ENCODE measurements around the gene ST3GAL6.

The ST3GAL6 gene

DNA sequence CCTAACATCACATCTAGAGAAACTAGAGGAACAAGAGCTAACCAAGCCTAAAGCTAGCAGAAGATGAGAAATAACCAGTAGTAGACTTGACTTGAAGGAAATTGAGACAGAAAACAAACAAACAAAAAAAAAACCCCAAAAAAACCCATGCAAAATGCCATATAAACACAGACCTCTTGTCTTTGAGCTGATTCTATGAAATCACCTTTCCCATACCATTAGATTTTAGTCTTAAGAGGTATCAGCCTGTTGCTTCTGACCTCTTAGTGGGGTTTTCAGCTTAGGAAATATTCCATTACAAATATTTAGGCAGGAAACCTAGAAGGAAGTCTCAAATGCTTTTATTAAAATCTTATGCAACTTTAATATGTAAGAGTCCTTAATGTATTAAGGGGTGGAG, 23.9 kb upstream of the ST3GAL6 start:
- in situ Hi-C loops (cut with HindIII; ENCODE audit: low sequenced_read_pairs) = no loop called here

- in situ Hi-C loops (cut with HindIII; ENCODE audit: low sequenced_read_pairs) = no loop called here
Measured at GRCh38 chr3:98740324-98740723, 22.8 kb upstream of the ST3GAL6 start.

DNA sequence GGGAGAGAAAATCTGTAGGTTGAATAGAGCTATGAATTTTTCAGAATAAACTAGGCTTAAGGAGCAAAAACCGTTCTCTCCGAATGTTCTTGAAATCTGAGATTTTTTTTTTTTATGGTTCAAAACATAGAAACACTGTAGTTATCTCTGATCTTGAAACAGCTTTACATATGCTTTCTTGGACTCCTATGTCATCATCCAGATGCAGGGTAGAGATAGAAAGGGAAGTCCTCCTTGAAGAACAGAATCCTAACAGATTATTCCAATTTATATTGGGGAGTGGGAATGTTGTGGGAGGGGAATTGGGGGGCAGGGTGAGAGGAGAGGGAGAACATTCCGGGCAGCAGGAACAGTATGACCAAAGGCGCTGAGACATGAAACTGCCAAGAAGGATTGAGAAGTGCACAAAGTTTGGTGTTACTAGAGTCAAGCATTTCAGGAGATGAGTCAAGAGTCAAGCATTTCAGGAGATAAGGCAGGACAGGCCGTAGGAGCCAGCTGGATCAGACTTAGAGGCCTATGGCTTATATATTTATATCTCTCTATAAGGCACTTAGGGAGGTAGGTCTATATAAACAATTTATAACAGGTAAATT, 21.9 kb upstream of the ST3GAL6 start:
- in situ Hi-C loops (cut with HindIII; ENCODE audit: low sequenced_read_pairs) = no loop called here

- in situ Hi-C loops (cut with HindIII; ENCODE audit: low sequenced_read_pairs) = no loop called here
Measured at GRCh38 chr3:98743071-98743470, 20.1 kb upstream of the ST3GAL6 start.

GRCh38 chr3:98744283-98744682, 18.9 kb upstream of the ST3GAL6 start:
- in situ Hi-C loops (cut with HindIII; ENCODE audit: low sequenced_read_pairs) = no loop called here

- in situ Hi-C loops (cut with HindIII; ENCODE audit: low sequenced_read_pairs) = loop anchor here (5.0 kb wide), 1 partner anchor 52 kb away; no protein-coding TSS in a partner anchor
Measured at GRCh38 chr3:98745718-98746117, 17.4 kb upstream of the ST3GAL6 start.

DNA sequence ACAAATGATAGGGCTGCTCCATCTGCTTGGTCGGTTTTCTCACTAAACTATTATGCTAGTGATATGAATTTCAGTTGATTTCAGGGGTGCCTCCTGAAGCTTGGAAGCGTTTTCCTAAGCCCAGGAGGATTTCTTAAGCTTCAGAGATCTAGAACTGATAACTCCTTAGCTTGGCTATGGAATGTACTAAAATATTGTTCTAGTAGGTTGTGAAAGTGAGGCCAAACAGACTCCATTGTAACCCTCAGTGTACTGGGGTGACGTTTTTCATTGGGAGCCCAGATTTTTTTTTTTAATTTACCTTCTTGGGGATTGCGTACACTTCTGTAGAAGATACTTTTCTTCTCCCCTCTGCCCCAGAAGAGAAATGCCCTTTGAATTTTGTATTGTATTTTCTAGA, 17.0 kb upstream of the ST3GAL6 start:
- in situ Hi-C loops (cut with HindIII; ENCODE audit: low sequenced_read_pairs) = loop anchor here (5.0 kb wide), 1 partner anchor 51 kb away; no protein-coding TSS in a partner anchor

- in situ Hi-C loops (cut with HindIII; ENCODE audit: low sequenced_read_pairs) = loop anchor here (5.0 kb wide), 1 partner anchor 50 kb away; no protein-coding TSS in a partner anchor
Measured at GRCh38 chr3:98746882-98747281, 16.3 kb upstream of the ST3GAL6 start.

DNA sequence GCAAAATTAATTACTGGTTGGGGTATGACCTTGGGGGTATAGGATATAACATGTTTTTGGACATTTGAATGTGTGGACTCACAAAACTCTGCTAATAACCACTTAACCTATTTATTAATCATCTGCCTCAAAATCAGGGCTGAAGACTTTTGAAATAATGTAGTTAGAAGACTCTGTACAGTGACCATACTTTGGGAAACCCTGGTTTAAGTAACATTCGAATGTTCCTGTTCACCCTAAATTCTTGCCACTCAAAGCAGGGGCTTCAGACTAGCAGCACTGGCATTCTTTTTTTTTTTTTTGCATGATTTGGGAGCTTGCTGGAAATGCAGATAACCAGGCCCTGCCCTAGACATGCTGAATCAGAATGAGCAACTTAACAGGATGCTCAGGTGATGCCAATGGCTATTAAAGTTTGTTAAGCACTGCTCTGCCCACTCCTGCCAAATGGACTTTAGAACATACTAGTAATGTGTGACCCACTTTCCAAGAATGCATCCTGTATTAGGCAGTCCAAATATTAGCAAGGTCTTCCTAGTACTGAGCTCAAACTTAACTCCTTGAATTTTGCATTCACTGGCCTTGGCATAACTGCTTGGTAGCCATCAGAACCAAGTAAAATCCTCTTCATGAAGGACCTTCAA, 12.7 kb upstream of the ST3GAL6 start:
- in situ Hi-C loops (cut with HindIII; ENCODE audit: low sequenced_read_pairs) = no loop called here

- in situ Hi-C loops (cut with HindIII; ENCODE audit: low sequenced_read_pairs) = no loop called here
Measured at GRCh38 chr3:98754483-98754882, 8.7 kb upstream of the ST3GAL6 start.

GRCh38 chr3:98755601-98756000, 7.5 kb upstream of the ST3GAL6 start:
- in situ Hi-C loops (cut with HindIII; ENCODE audit: low sequenced_read_pairs) = no loop called here

DNA sequence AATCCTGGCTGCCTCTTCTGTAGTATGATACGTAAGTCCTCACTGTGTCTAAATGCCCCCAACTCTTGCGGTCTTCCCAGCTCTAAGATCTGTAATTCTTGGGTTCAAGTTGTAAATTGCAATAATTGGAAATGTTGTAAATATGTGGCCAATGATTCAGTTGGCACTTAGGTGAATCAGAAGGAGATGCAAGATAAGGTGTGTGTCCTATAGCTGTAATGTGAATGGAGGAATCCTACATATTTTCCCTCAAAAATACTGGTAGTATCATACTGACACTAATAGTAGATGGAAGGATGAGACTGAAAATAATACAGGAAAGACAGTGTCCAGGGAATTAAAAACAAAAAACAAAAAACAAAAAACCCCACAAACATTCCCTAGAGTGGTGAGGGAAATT, 3.5 kb upstream of the ST3GAL6 start:
- in situ Hi-C loops (cut with HindIII; ENCODE audit: low sequenced_read_pairs) = no loop called here

DNA sequence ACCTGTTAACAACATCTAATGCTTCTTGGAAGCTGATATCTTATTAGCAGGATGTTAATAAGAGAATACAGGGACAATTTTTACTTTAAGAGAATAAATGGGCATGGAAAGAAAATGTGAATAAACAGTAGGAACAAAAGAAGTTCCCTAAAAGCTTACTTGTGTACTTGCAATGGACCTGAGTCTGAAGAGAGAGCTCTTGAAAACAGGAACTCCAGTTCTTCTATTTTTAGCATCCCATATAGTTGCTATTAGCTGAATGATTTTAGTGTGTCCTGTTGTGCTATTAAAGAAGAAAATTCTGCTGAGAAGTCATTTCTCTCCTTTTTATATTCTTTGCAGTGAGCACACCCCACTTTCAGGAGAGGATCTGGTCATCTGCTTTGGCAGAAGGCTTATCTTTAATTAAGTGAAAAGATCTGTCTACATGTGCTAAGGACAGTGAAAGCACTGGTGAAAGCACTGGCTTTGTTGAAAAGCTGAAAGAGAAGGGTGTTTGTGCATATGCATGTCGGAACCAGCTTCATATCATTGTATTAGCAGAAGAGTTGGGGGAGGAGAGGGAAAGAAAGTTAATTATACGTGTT, 1.4 kb upstream of the ST3GAL6 start:
- in situ Hi-C loops (cut with HindIII; ENCODE audit: low sequenced_read_pairs) = no loop called here

- in situ Hi-C loops (cut with HindIII; ENCODE audit: low sequenced_read_pairs) = no loop called here
Measured at GRCh38 chr3:98763819-98764418, 779 bp downstream of the ST3GAL6 start.

- in situ Hi-C loops (cut with HindIII; ENCODE audit: low sequenced_read_pairs) = no loop called here
Measured at GRCh38 chr3:98764472-98764884, 1.3 kb downstream of the ST3GAL6 start.

- in situ Hi-C loops (cut with HindIII; ENCODE audit: low sequenced_read_pairs) = no loop called here
Measured at GRCh38 chr3:98765721-98766120, 2.6 kb downstream of the ST3GAL6 start.

DNA sequence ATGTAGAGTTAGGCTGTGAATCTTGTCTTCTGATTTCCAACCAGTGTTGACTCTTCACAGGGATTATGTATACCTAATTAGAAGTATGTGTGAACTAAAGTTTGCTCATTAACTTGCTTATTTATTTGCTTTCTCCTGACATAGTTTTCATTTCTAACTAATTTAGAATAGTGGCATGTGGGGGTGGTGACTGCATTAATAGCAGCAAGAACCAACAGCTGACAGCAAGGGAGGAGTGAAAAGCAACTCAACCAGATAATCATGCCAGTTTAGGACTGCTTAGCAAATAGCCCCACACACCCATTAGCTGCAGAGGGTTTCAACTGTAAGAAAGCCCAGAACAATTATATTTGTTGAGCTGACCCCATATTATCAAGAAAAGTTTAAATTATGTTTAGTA, 3.8 kb downstream of the ST3GAL6 start:
- in situ Hi-C loops (cut with HindIII; ENCODE audit: low sequenced_read_pairs) = no loop called here

DNA sequence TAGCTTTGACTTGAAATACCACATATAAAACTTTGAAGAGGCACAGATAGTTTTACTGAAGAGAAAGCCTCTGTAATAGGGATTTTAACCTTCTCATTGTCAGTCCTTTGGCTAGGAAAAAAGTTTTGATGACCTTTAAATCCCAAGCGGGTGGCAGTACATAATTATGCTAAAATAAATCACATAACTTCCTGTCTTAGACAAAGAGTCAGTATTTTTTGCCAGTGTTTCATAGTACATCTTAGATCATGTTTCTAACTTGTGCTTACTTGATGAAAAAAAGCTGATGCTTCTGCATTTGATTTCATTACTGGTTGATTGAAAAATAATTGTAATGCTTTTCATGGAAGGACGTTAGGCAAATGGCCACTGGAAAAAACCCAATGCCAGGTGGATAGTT, 5.8 kb downstream of the ST3GAL6 start:
- in situ Hi-C loops (cut with HindIII; ENCODE audit: low sequenced_read_pairs) = no loop called here

GRCh38 chr3:98769448-98769847, 6.3 kb downstream of the ST3GAL6 start:
- in situ Hi-C loops (cut with HindIII; ENCODE audit: low sequenced_read_pairs) = no loop called here

DNA sequence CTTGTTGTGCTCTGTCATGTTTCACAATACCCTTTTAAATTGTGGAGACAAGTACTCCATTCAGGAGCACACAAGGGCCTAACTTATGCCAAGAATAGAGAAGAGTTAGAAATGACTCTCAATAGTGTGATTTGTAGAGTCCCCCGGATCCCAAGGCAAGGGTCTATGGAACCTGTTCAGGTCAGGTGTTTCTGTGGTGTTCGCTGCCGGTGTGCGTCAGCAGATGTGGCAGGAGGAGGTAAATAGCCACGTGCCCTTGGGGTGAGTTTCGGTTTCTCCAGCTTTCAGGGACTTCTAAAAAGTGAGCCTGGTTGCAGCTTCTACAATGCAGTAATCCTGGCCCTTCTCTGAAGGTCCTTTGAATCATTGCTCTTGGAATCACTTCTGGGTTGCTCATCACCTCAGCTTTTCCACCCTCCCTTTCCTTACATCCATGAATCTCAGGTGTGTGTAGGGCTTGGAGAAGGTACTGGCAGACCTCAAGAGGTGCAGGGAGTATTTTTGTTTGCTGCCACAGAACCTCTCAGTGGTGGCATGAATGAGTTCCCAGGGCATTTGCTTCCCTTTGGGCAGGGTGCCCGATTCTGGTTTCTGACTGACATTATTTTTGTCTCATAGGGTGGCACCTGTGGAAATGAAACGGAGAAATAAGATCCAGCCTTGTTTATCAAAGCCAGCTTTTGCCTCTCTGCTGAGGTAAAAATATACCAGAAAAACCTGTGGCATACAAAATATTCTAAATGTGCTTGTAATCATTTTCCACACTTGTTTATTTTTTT, 7.3 kb downstream of the ST3GAL6 start:
- in situ Hi-C loops (cut with HindIII; ENCODE audit: low sequenced_read_pairs) = no loop called here

GRCh38 chr3:98772022-98772421, 8.9 kb downstream of the ST3GAL6 start:
- in situ Hi-C loops (cut with HindIII; ENCODE audit: low sequenced_read_pairs) = no loop called here
